Activated CD8-positive, alpha-beta T cell treated with anti-CD3 and anti-CD28 coated beads, Interleukin-2, amount 10 ng/mL, durations not matched to agents 7 days and 5 days (primary cell): ENCODE measurements around the gene SLC4A3. TPM values are rescaled to one million over a fixed set of nuclear protein-coding genes. Genes with fewer than 3 reads are reported as not detected.
"Not testable (repeated sequence)": the region's sequence is repeated elsewhere in the genome, so short reads cannot be mapped to it uniquely, and the experiment has no call there.

Source experiments
- ATAC-seq: fragments of 150-1000 bp; cut with Tn5 transposase; one replicate; pipeline ENCODE4 v1.10.0; 2021; ENCODE audit warnings: moderate library complexity
- CTCF ChIA-PET: fragments of 350-600 bp; sonication (Branson Sonifier 250); formaldehyde crosslinking; loops from one replicate; lab custom pipeline; 2021; ENCODE audit warnings: antibody characterized with exemption; lab: Charles Lee
- POLR2A ChIA-PET: fragments of 350-600 bp; sonication (Branson Sonifier 250); formaldehyde crosslinking; loops from one replicate; lab custom pipeline; 2021; ENCODE audit warnings: antibody characterized with exemption; lab: Charles Lee
- DNase-seq: peaks from one replicate; pipeline ENCODE4 v3.0.0-alpha.2; 2020
- H3K27ac Mint-ChIP-seq: one replicate; pipeline ENCODE4 v1.8.0; 2021; ENCODE audit warnings: mild to moderate bottlenecking, mixed read lengths
- H3K27me3 Mint-ChIP-seq: one replicate; pipeline ENCODE4 v1.8.0; 2021; ENCODE audit warnings: low read depth, mixed read lengths
- H3K36me3 Mint-ChIP-seq: one replicate; pipeline ENCODE4 v1.8.0; 2021; ENCODE audit warnings: low read depth, mixed read lengths
- H3K4me1 Mint-ChIP-seq: one replicate; pipeline ENCODE4 v1.8.0; 2021; ENCODE audit warnings: low read depth, mixed read lengths
- H3K4me3 Mint-ChIP-seq: one replicate; pipeline ENCODE4 v1.8.0; 2021; ENCODE audit warnings: mild to moderate bottlenecking, mixed read lengths
- H3K9me3 Mint-ChIP-seq: one replicate; pipeline ENCODE4 v1.8.0; 2022; ENCODE audit warnings: mixed read lengths; ENCODE audit not compliant: insufficient read depth
- total RNA-seq, 2 experiments: library from RNA; stranded (reverse); gene quantifications; one replicate each; pipeline ENCODE4 v1.2.3, GENCODE V29; 2021

The SLC4A3 gene
- total RNA-seq, 2 experiments from 2014 or later, result not detected

DNA sequence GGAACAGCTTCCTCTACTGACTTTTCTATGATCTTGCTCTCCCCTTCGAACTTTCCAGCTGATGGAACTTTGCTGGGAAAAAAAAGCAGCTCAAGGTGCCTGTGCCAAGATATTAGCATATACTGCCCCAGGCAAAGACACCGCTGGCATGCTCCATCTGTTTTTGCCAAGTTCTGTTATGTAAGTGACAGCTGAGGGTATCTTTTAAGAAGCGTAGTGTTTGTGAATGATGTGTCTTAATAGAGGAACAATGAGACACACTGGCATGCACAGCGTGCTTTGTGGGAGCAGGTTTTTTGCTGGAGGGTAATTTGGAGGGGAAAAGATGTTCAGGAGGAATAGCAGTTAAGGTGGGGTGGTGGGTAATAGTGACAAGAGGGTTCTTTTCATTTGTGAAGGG, 47.8 kb downstream of the SLC4A3 start:
- Mint-ChIP-seq H3K4me1 (no peaks in the 10 kb centered on the region), H3K27ac (no peak overlapping the region), H3K9me3 (no peaks in the 10 kb centered on the region), H3K36me3 (no peaks in the 10 kb centered on the region), H3K4me3 (no peak overlapping the region), H3K27me3 (peaks cover 11% of the 10 kb centered on the region)
- ChIA-PET CTCF (interaction anchor here (1.6 kb wide), 1 partner anchor 32 kb away, joined by 4 read pairs; no protein-coding TSS in a partner anchor), POLR2A (no interaction called here)
- DNase-seq, result no peak
- no peak for ATAC-seq

DNA sequence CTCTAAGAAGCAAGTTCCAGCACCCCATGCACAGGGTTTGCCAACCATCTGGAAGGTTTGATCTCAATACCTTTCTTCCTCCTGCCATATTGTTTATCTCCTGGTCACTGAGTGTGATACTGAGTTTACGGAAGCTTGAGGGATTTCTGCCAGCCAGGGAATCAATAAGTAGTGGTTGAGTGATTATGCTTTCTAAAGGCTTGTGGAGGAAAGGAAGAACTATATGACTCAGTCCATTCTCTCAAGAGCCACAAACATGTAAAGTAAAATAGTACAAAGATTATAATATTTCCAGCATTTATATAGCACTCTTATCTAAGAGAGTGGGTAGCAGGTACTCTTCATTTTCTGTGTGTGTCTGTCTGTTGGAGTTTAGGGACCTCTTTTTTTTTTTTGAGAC, 49.2 kb downstream of the SLC4A3 start:
- no peaks in the 10 kb centered on the region for H3K36me3 Mint-ChIP-seq

DNA sequence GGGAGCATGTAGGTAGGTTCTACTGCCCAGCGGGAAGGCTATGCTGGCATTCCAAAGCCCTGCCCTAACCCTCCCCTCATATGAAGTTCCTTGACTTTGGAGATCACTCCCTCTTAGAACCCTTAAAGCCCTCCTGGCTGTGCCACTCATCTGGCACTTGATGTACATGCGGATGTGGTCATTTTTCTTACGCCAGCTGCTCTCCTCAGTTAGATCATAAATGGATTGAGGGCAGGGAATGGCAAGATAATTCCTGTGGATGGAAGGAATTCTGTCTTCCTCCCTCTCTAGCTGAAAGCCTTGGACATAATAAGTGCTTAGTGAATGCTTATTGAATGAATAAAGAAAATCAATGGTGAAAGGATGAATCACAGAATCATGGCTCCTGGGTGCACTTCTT, 51.6 kb downstream of the SLC4A3 start:
- no peak for DNase-seq
- no peak for ATAC-seq
- peaks cover 11% of the 10 kb centered on the region for H3K27me3 Mint-ChIP-seq
- H3K4me1 Mint-ChIP-seq, result no peaks in the 10 kb centered on the region
- H3K9me3 Mint-ChIP-seq, result no peaks in the 10 kb centered on the region
- ChIA-PET CTCF (interaction anchor here (0.7 to 1.0 kb wide), 2 partner anchors 10 to 449 kb away, joined by 3 read pairs; partner anchors contain the start of genes ANKZF1 and ATG9A), POLR2A (no interaction called here)
- no peak overlapping the region for H3K4me3 Mint-ChIP-seq
- H3K27ac Mint-ChIP-seq, result no peak overlapping the region
- no peaks in the 10 kb centered on the region for H3K36me3 Mint-ChIP-seq

More for the DNA sequence above, 49.2 kb downstream of the SLC4A3 start:
- H3K27me3 Mint-ChIP-seq, result peaks cover 6% of the 10 kb centered on the region
- no peaks in the 10 kb centered on the region for H3K9me3 Mint-ChIP-seq
- no peaks in the 10 kb centered on the region for H3K4me1 Mint-ChIP-seq
- DNase-seq (no peak), ATAC-seq (no peak)
- ChIA-PET POLR2A (no interaction called here), CTCF (interaction anchor here (0.6 to 1.5 kb wide), 2 partner anchors 13 to 134 kb away, joined by 3 read pairs; no protein-coding TSS in a partner anchor)
- no peak overlapping the region for H3K27ac Mint-ChIP-seq
- no peak overlapping the region for H3K4me3 Mint-ChIP-seq

DNA sequence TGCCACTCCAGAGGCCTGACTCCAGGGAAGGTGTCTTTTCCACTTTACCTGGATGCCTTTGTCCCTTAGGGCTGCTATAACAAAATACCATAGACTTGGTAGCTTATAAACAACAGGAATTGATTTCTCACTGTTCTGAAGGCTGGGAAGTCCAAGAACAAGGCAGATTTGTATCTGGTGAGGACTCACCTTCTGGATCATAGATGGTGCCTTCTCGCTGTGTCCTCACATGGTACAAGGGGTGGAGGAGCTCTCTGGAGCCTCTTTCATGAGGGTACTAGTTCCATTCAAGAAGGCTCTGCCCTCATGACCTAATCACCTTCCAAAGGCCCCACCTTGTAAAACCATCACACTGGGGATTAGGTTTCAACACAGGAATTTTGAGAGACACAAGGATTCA, 52.1 kb downstream of the SLC4A3 start:
- Mint-ChIP-seq H3K4me3 (no peak overlapping the region), H3K27ac (no peak overlapping the region), H3K9me3 (no peaks in the 10 kb centered on the region), H3K36me3 (no peaks in the 10 kb centered on the region), H3K4me1 (peaks cover 2% of the 10 kb centered on the region), H3K27me3 (peaks cover 12% of the 10 kb centered on the region)
- POLR2A ChIA-PET, result no interaction called here
- DNase-seq (no peak), ATAC-seq (no peak)
- CTCF ChIA-PET, result interaction anchor here (0.7 kb wide), 1 partner anchor 450 kb away, joined by 3 read pairs; the partner anchor contains the start of genes ANKZF1 and ATG9A

DNA sequence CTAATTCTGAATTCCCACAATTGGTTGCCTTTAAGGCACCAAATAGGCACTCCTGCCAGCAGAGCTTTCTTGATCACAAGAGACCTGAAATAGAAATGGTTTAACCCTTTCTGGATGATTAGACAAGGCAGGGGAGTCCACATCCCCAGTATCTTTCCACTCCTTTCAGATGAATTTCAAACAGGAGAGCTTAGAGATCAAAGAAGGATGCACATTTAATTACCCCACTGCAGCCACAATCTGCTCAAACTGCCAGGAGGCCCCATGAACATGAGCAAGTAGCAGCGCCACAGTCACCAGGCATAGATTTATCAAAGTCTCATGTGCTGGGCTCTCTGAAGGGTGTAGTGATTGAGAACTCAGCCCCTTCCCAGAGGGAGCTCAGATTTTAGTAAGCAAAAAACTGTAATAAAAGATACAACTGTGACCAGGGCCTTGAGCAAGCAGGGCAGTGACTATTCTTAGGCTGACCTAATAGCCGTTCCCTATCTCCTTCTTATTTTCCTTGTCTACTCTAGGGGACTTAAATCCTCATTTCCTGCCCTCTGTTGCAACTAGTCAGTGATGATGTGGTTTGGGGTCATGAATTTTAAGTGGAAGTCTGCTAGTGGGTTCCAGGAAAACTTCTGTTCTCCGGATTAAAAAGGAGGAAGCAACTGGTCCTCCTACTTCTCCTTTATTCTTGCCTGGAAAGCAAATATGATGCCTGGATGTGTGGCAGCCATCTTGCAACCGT, 53.7 kb downstream of the SLC4A3 start:
- no peak overlapping the region for H3K4me3 Mint-ChIP-seq
- H3K9me3 Mint-ChIP-seq, result no peaks in the 10 kb centered on the region
- peaks cover 10% of the 10 kb centered on the region for H3K27me3 Mint-ChIP-seq
- ATAC-seq (no peak), DNase-seq (no peak)
- no peaks in the 10 kb centered on the region for H3K36me3 Mint-ChIP-seq
- CTCF ChIA-PET, result interaction anchor here (1.2 to 1.8 kb wide), 2 partner anchors 8 to 121 kb away, joined by 3 to 4 read pairs; no protein-coding TSS in a partner anchor
- peaks cover 12% of the 10 kb centered on the region for H3K4me1 Mint-ChIP-seq
- H3K27ac Mint-ChIP-seq, result no peak overlapping the region
- POLR2A ChIA-PET, result no interaction called here

DNA sequence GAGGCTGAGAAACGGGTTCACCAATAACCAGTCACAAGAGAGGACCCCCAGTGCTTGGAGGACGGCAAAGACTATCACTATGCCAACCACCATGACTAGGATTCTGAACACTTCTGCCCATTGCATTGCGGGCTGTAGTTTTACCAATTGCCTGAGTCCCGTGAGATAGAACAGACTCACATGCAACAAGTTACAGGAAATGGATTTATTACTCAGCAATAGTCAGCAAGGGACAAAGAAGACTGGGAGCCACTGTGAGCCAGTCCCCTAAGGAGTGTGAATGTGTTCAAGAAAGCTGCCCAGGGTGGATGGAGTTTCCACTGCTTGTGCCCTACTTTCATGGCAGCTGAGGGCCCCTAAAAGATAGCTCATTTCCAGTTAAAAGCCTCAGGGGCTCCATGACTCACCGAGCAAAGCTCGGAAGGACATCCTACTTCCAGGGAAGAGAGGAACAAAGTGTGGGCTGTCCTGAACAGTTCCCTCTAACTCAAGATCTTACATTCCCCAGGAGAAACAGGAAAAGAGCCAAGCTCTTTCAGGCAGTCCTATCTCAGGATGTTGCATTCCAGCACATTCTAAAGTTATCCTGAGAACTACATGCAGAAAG, 54.4 kb downstream of the SLC4A3 start:
- ChIA-PET CTCF (interaction anchor here (1.8 kb wide), 1 partner anchor 122 kb away, joined by 3 read pairs; no protein-coding TSS in a partner anchor), POLR2A (no interaction called here)
- Mint-ChIP-seq H3K9me3 (no peaks in the 10 kb centered on the region), H3K27ac (no peak overlapping the region), H3K36me3 (no peaks in the 10 kb centered on the region), H3K4me3 (no peak overlapping the region), H3K4me1 (peaks cover 14% of the 10 kb centered on the region), H3K27me3 (peaks cover 10% of the 10 kb centered on the region)
- DNase-seq (no peak), ATAC-seq (no peak)

DNA sequence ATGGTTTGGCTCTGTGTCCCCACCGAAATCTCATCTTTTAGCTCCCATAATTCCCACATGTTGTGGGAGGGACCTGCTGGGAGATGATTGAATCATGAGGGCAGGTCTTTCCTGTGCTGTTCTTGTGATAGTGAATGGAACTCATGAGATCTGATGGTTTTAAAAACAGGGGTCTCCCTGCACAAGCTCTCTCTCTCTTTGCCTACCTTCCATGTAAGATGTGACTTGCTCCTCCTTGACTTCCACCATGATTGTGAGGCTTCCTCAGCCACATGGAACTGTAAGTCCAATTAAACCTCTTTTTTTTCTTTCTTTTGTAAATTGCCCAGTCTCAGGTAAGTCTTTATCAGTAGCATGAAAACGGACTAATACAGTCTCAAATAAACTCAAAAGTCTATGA, 56.0 kb downstream of the SLC4A3 start:
- H3K4me3 Mint-ChIP-seq, CTCF ChIA-PET, POLR2A ChIA-PET: not testable (repeated sequence)

DNA sequence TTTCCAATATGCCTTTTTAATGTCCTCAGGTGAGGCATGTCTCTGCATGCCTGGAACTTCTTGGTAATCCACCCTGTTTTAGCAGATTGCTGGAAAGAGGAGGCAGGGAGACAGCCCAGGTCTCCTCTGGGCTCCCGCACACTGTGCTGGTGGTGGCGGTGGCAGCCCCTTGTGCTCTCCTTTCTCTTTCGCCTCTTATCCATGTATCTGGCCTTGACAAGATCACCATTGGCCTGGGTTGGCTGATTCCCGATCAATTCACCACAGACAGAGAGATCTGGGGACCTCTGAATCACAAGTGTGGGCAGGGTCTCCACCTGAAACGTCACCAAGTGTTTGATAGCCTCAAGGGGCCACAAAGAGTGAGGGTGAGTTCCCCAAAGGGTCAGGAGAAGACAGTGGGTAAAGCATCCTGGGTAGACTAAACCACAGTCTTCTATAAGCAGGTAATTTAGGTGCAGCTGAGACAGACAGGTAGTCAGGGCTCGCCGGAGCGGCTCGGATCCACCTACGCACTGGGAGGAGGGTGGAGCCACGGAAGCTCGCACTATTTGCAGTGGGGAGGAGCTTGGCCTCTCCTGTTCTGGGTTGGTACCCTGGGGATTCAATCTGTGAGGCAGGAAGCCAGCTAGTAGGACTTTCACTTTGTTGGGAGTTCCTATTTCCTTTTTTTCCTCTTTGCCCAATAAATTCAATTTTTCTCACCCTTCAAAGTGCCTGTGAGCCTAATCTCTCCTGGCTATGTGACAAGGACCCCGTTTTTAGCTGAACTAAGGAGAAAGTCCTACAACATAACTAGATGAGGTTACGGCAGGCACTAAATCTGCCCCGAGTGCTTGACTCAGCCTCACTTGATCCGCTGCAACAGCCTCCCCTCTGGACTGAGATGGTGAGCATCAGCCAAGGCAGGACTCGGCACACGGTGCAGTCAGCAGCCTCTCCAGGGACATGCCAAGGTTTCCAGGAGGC, 57.6 kb downstream of the SLC4A3 start:
- peak overlapping the region; percentile 57 for H3K4me3 Mint-ChIP-seq
- ATAC-seq, result peak; percentile 94
- peaks cover 10% of the 10 kb centered on the region for H3K27me3 Mint-ChIP-seq
- ChIA-PET POLR2A (no interaction called here), CTCF (interaction anchor here (1.0 kb wide), 2 partner anchors 84 to 155 kb away, joined by 3 read pairs; no protein-coding TSS in a partner anchor)
- peak; percentile 53 for DNase-seq
- no peak overlapping the region for H3K27ac Mint-ChIP-seq
- no peaks in the 10 kb centered on the region for H3K36me3 Mint-ChIP-seq
- H3K4me1 Mint-ChIP-seq, result peaks cover 16% of the 10 kb centered on the region
- H3K9me3 Mint-ChIP-seq, result no peaks in the 10 kb centered on the region

More for the DNA sequence above, 56.0 kb downstream of the SLC4A3 start:
- H3K36me3 Mint-ChIP-seq, H3K27me3 Mint-ChIP-seq, H3K27ac Mint-ChIP-seq, ATAC-seq, DNase-seq, H3K9me3 Mint-ChIP-seq: not testable (repeated sequence)
- H3K4me1 Mint-ChIP-seq, result peaks cover 16% of the 10 kb centered on the region

DNA sequence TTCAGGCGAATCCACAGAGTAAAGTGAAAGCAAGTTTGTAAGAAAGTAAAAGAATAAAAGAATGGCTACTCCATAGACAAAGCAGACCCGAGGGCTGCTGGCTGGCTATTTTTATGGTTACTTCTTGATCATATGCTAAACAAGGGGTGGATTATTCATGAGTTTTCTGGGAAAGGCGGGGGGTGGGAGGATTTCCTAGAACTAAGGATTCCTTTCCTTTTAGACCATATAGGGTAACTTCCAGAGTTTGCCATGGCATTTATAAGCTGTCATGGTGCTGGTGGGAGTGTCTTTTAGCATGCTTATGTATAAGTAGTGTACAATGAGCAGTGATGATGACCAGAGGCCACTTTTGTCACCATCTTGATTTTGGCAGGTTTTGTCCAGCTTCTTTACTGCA, 59.8 kb downstream of the SLC4A3 start:
- Mint-ChIP-seq H3K4me3 (no peak overlapping the region), H3K27ac (no peak overlapping the region), H3K9me3 (no peaks in the 10 kb centered on the region), H3K4me1 (peaks cover 16% of the 10 kb centered on the region), H3K36me3 (no peaks in the 10 kb centered on the region), H3K27me3 (peaks cover 10% of the 10 kb centered on the region)
- ChIA-PET CTCF (interaction anchor here (1.4 kb wide), 1 partner anchor 146 kb away, joined by 4 read pairs; no protein-coding TSS in a partner anchor), POLR2A (no interaction called here)
- no peak for DNase-seq
- no peak for ATAC-seq

DNA sequence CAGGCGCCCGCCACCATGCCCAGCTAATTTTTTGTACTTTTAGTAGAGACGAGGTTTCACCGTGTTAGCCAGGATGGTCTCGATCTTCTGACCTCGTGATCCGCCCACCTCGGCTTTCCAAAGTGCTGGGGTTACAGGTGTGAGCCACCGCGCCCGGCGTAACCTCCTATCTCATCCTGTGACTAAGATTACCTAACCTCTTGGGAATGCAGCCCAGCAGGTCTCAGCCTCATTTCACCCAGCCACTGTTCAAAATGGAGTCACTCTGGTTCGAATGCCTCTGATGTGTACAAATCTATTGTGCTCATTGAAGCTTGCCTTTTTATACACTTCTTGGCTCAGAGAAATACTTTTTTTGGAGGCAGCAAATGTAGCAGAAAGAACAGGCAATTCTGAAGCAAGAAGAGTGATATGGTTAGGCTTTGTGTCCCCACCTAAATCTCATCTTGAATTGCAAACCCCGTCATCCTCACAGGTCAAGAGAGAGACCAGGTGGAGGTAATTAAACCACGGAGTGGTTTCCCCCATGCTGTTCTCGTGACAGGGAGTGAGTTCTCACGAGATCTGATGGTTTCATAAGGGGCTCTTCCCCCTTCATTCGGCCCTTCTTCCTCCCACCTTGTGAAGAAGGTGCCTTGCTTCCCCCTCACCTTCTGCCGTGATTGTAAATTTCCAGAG, 60.6 kb downstream of the SLC4A3 start:
- Mint-ChIP-seq H3K27ac (no peak overlapping the region), H3K36me3 (no peaks in the 10 kb centered on the region), H3K27me3 (peaks cover 7% of the 10 kb centered on the region), H3K4me1 (peaks cover 16% of the 10 kb centered on the region), H3K9me3 (no peaks in the 10 kb centered on the region), H3K4me3 (no peak overlapping the region)
- DNase-seq, result no peak
- no peak for ATAC-seq
- CTCF ChIA-PET, result interaction anchor here (1.1 to 1.6 kb wide), 3 partner anchors 128 to 147 kb away, joined by 3 to 4 read pairs (median 4); no protein-coding TSS in a partner anchor
- POLR2A ChIA-PET, result no interaction called here
